Inferior parietal cortex (tissue), 1 donor: ENCODE results near the gene ARHGEF3.

ENCODE experiments used
- DNase-seq: peaks from one replicate; pipeline ENCODE4 v3.0.0-alpha.2; 2016; ENCODE audit errors: extremely low spot score

ARHGEF3 gene

GRCh38 chr3:56796202-56796601 is 5.5 kb downstream of the ARHGEF3 start:
- DNase-seq: no peak

- no peak for DNase-seq
These were observed 5.9 kb downstream of the ARHGEF3 start for GRCh38 chr3:56795829-56796185.

- DNase-seq: no peak
These were observed 6.5 kb downstream of the ARHGEF3 start for GRCh38 chr3:56795097-56795828.

DNA sequence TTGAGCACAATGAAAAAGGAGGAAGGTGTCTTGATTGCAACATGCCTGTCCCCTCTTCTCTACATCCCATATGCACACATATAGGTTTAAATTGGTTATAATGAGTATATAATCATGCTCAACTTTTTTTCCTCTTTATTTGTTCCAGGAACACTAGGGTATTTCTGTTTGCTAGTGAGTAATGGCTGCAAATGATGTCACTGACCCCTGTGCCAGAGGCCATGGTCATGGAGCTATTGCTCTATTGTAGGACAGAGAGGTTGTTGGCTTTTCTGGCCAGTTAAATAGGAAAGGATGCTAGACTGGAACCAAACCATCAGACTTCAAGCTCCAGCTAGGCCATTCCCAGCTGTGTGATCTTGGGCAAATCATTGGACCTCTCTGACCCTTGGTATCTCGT is 9.6 kb downstream of the ARHGEF3 start:
- no peak for DNase-seq

DNA sequence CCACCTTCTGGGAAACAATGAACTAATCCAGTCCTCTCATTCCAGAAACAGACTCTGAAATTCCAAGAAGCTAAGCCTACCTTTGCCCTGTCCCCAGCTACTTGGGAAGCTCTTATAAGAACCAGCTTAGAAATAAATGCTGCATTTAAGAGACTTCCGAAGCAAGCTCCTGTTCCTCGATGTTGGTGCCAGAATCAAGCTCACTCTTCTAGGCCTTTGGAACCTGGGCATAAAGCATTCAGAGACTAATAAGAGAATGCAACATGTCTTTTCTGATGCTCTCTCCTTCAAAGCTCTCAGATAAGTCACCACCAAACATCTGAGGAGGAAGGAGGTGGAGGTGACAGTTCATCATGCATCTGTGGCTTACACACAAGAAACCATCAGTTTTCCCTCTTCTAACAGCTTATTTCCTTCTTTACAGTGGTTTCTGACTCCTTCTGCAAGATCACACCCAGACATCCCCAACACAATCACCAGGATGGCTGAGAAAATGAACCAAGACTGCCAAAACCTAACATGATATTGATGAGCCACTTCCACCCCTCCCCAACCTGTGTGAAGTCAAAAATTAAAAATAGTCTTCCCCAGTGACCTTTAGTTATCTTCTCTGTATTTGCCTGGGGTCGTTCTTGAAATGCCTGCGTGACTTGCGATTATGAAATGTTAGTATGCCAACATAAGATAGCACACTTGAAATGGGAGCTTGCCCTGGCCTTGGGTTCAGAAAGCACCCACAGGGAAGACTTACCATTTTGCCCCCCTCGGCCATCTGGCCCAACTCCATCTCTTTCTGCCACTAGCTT is 11.5 kb downstream of the ARHGEF3 start:
- no peak for DNase-seq

DNA sequence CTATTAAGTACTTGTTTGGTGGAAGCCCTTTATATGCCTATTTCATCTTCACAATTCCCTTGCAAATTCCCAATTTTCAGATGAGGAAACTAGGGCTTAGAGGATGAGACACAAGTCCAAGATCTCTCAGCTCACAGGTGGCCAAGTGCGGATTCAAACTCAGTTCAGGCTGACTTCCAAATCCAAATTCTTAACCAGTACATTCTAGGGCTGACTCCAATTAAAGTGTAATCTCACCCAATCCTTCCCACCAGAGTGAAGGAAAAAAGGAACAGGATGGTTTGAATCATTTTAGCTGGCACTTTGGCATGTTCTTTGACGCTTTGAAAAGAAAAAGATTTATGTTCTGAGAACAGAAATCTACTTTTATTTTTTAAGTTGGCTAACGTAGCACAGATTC is 12.7 kb downstream of the ARHGEF3 start:
- no peak for DNase-seq

DNA sequence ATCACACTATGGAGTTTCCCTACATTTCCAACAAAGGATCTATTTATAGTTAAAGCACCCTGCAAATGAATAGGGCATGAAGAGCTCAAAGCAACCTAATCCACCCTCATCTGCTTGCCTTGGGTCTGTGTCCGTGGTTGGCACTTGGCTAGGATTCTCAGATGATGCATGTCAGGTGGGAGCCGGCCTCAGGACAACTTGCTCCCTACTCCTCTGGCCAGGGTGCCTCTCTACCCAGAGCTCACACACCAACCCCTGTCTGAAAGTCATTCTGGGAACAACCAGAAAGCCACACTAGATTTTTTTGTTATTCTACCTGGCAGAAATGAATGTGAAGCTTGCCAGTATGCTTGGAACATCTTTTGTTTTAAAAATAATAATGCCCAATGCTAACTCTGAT is 13.2 kb downstream of the ARHGEF3 start:
- no peak for DNase-seq

GRCh38 chr3:56787784-56788256 is 13.9 kb downstream of the ARHGEF3 start:
- no peak for DNase-seq

GRCh38 chr3:56787258-56787775 is 14.4 kb downstream of the ARHGEF3 start:
- no peak for DNase-seq

GRCh38 chr3:56785499-56785898 is 16.2 kb downstream of the ARHGEF3 start:
- DNase-seq: no peak

GRCh38 chr3:56784448-56785001 is 17.2 kb downstream of the ARHGEF3 start:
- no peak for DNase-seq

- DNase-seq: no peak
These were observed 17.9 kb downstream of the ARHGEF3 start for GRCh38 chr3:56783644-56784447.

- no peak for DNase-seq
These were observed 18.8 kb downstream of the ARHGEF3 start for GRCh38 chr3:56782906-56783305.

GRCh38 chr3:56782215-56782614 is 19.5 kb downstream of the ARHGEF3 start:
- DNase-seq: no peak

DNA sequence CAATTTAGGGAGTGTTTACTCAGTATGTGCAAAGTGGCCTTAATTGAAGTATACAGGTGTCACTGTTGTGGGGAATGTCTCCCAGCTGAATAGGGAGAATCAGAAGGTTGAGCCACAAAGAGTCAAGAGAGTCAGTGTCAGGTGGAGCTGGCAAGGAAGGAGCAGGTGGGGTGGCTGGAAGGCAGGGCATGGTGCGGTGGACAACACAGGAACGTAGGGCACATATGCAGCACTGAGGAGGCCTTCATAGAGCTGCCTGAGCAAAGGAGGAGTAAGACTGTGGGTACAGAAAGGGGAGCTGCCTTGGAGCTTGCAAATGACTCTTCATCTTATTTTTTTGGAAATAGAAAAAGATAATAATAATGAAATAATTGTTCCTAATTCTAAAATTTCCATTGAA is 20.0 kb downstream of the ARHGEF3 start:
- DNase-seq: no peak

GRCh38 chr3:56780936-56781335 is 20.8 kb downstream of the ARHGEF3 start:
- DNase-seq: no peak

- no peak for DNase-seq
These were observed 22.9 kb downstream of the ARHGEF3 start for GRCh38 chr3:56778893-56779292.

DNA sequence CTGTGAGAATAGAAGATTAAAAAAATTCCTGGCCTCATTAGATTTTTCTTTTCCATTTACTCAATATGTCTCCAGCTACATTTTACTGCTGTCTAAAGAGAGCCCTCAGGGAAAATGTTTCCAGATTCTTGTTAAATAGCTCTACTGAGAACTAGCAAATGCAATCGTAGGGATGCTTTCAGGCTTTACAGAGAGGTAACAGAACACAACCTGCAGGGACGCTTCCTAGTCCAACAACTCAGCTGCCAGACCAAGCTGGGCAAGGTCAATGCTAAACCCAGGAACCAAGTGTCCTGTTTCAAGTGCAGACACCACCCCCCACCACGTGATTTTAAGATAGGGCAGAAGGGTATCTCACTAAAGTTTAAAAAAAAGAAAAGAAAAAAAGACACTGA is 25.2 kb downstream of the ARHGEF3 start:
- no peak for DNase-seq

DNA sequence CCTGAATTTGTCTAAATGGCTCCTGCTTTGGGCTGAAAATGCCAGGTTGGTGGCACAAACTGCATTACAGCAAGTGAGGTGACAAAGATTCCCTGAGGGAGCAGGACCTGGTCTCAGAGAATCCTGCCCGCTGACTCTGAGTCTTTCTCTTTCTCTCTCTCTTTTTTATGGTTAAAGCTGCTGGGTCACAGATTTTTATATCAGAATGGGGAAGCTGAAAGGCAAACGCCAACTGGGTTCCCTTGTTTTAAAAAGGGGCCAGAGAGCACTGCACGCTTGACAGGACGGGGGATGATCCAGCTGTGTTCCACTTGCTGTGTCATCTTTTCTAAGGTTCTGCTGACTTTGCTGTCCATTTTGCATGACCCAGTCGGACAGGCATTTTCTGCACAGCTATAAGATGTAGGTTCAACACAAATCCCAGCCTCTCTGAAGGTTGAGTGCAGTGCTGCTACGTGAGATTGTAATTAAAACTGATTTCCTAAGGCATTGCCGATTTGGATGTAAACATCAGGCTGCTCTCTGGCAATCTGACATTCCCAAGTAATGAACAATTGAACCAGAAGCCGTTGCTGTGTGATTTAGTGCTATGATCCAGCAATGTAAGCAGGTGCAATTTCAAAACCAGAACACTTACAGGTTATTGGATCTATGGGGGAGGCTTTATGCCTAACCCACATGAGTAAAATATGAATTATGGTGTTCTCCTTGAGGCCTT is 25.8 kb downstream of the ARHGEF3 start:
- DNase-seq: peak; percentile 56

GRCh38 chr3:56775445-56775837 is 26.3 kb downstream of the ARHGEF3 start:
- DNase-seq: no peak

GRCh38 chr3:56773986-56774385 is 27.8 kb downstream of the ARHGEF3 start:
- DNase-seq: no peak
